Body of pancreas (tissue), 4 donors: ENCODE data around the gene GOLT1A.

ENCODE experiments used
- CTCF ChIP-seq, 7 experiments: fragments of 450-650 bp in 4 of 7; fragments of 200-600 bp in 3 of 7; sonication (generic) in 3 of 7; IDR thresholded peaks; one replicate each; pipeline ENCODE4 v1.5.1; 2016 to 2019; ENCODE audit warnings: antibody characterized with exemption in 7 of 7
- POLR2A ChIP-seq, 3 donors: fragments of 450-650 bp; IDR thresholded peaks; one replicate each; pipeline ENCODE4 v1.6.1; 2016; ENCODE audit warnings: antibody characterized with exemption in 3 of 3, mild to moderate bottlenecking in 2 of 3

GRCh38 chr1:204218552-204218951, 4.8 kb upstream of the GOLT1A start:
- TF ChIP-seq CTCF (IDR thresholded peaks at IDR 0.05) (no peak), POLR2A (IDR thresholded peaks at IDR 0.05) (no peak)
